ENCODE data around the gene BTBD1.

- TF ChIP-seq CTCF (IDR thresholded peaks at IDR 0.05; ENCODE audit: borderline replicate concordance, extremely low read depth, low read length, poor library complexity, severe bottlenecking) (no peak), EZH2 (IDR thresholded peaks at IDR 0.05; ENCODE audit: borderline replicate concordance, low read depth, low read length, severe bottlenecking) (no peak)
Measured at GRCh38 chr15:83105440-83105839, 38.4 kb upstream of the BTBD1 start.
